DMS 273 (cell line): ENCODE data around the gene PRR19.

Source experiments
- DNase-seq: peaks from one replicate; lab custom pipeline; 2025; ENCODE audit not compliant: unreplicated experiment; lab: John Stamatoyannopoulos, UW

The PRR19 gene

GRCh38 chr19:42282819-42283187 is 19.1 kb upstream of the PRR19 start:
- DNase-seq = no peak

GRCh38 chr19:42283188-42284065 is 18.5 kb upstream of the PRR19 start:
- DNase-seq = peak; percentile 98

GRCh38 chr19:42284066-42284501 is 17.8 kb upstream of the PRR19 start:
- peak; percentile 92 for DNase-seq

GRCh38 chr19:42284591-42285341 is 17.2 kb upstream of the PRR19 start:
- DNase-seq = peak; percentile 53

- peak; percentile 35 for DNase-seq
Measured at GRCh38 chr19:42285541-42285941, 16.4 kb upstream of the PRR19 start.

GRCh38 chr19:42285988-42286348 is 16.0 kb upstream of the PRR19 start:
- DNase-seq = no peak

- DNase-seq = no peak
Measured at GRCh38 chr19:42286349-42287016, 15.4 kb upstream of the PRR19 start.

- no peak for DNase-seq
Measured at GRCh38 chr19:42287017-42287826, 14.7 kb upstream of the PRR19 start.

GRCh38 chr19:42287827-42288107 is 14.2 kb upstream of the PRR19 start:
- no peak for DNase-seq

- DNase-seq = no peak
Measured at GRCh38 chr19:42288387-42288786, 13.5 kb upstream of the PRR19 start.

GRCh38 chr19:42288881-42289555 is 12.9 kb upstream of the PRR19 start:
- DNase-seq = no peak

GRCh38 chr19:42289556-42290041 is 12.3 kb upstream of the PRR19 start:
- DNase-seq = no peak

GRCh38 chr19:42290136-42290522 is 11.8 kb upstream of the PRR19 start:
- no peak for DNase-seq

- peak; percentile 80 for DNase-seq
Measured at GRCh38 chr19:42290523-42291434, 11.2 kb upstream of the PRR19 start.

GRCh38 chr19:42291435-42291810 is 10.5 kb upstream of the PRR19 start:
- peak; percentile 36 for DNase-seq

- DNase-seq = no peak
Measured at GRCh38 chr19:42292042-42292960, 9.6 kb upstream of the PRR19 start.

GRCh38 chr19:42292963-42293362 is 9.0 kb upstream of the PRR19 start:
- DNase-seq = no peak

- DNase-seq = peak; percentile 32
Measured at GRCh38 chr19:42293540-42293939, 8.4 kb upstream of the PRR19 start.
